ENCODE measurements around the gene KRTAP12-4.
"Not testable (repeated sequence)": the region's sequence is repeated elsewhere in the genome, so short reads cannot be mapped to it uniquely, and the experiment has no call there.

KRTAP12-4 gene

GRCh38 chr21:44685050-44685449, 30.6 kb upstream of the KRTAP12-4 start:
- not testable (repeated sequence) for H2AFZ ChIP-seq (ENCODE audit: insufficient read depth, low read length, poor library complexity); H3K14ac ChIP-seq (ENCODE audit: low read length); H2BK120ac ChIP-seq (ENCODE audit: insufficient read depth, low read length, poor library complexity); H3K4me3 ChIP-seq (ENCODE audit: low read depth, low read length); H3K27me3 ChIP-seq (ENCODE audit: insufficient read depth, low read length); H3K4me2 ChIP-seq (ENCODE audit: low read length); H3K23ac ChIP-seq (ENCODE audit: low read length); H4K8ac ChIP-seq (ENCODE audit: low read depth, low read length); H4K91ac ChIP-seq (ENCODE audit: low read depth, low read length); H3K9ac ChIP-seq (ENCODE audit: low read length); H3K79me1 ChIP-seq (ENCODE audit: low read length); H3K18ac ChIP-seq (ENCODE audit: low read length); H3K36me3 ChIP-seq (ENCODE audit: control insufficient read depth in 1 of 2, insufficient read depth in 2 of 2, low read length in 2 of 2); H3K79me2 ChIP-seq (ENCODE audit: control insufficient read depth, insufficient read depth, low read length, poor library complexity); H3K27ac ChIP-seq (ENCODE audit: low read depth, low read length); H2AK5ac ChIP-seq (ENCODE audit: low read length); DNase-seq; H2BK5ac ChIP-seq (ENCODE audit: low read depth, low read length, poor library complexity); H4K12ac ChIP-seq (ENCODE audit: low read depth, low read length); H2BK12ac ChIP-seq (ENCODE audit: low read length); H3K4me1 ChIP-seq (ENCODE audit: control insufficient read depth in 1 of 2, insufficient read depth in 2 of 2, low read length in 2 of 2); H3K9me3 ChIP-seq (ENCODE audit: insufficient read depth, low read depth, low read length); H3K4ac ChIP-seq (ENCODE audit: low read depth, low read length)
- WGBS (ENCODE audit: extremely low coverage, insufficient coverage, insufficient read length) = no CpG with 5 or more reads among the region's 6 CpGs

GRCh38 chr21:44684483-44684882, 30.0 kb upstream of the KRTAP12-4 start:
- Histone ChIP-seq H3K27ac (ENCODE audit: low read depth, low read length) (no peak overlapping the region), H2AK5ac (ENCODE audit: low read length) (no peak overlapping the region), H2BK12ac (ENCODE audit: low read length) (no peak overlapping the region), H3K14ac (ENCODE audit: low read length) (no peak overlapping the region), H3K36me3 (ENCODE audit: control insufficient read depth in 1 of 2, insufficient read depth in 2 of 2, low read length in 2 of 2) (no peaks in the 10 kb centered on the region), H3K4me2 (ENCODE audit: low read length) (no peak overlapping the region), H4K91ac (ENCODE audit: low read depth, low read length) (no peak overlapping the region), H2BK120ac (ENCODE audit: insufficient read depth, low read length, poor library complexity) (no peak overlapping the region), H4K12ac (ENCODE audit: low read depth, low read length) (no peak overlapping the region), H3K4me1 (ENCODE audit: control insufficient read depth in 1 of 2, insufficient read depth in 2 of 2, low read length in 2 of 2) (no peaks in the 10 kb centered on the region), H3K9ac (ENCODE audit: low read length) (no peak overlapping the region), H3K27me3 (ENCODE audit: insufficient read depth, low read length) (no peaks in the 10 kb centered on the region), H2BK5ac (ENCODE audit: low read depth, low read length, poor library complexity) (no peak overlapping the region), H3K23ac (ENCODE audit: low read length) (no peak overlapping the region), H3K4ac (ENCODE audit: low read depth, low read length) (no peak overlapping the region), H2AFZ (ENCODE audit: insufficient read depth, low read length, poor library complexity) (no peak overlapping the region), H3K79me2 (ENCODE audit: control insufficient read depth, insufficient read depth, low read length, poor library complexity) (no peaks in the 10 kb centered on the region), H3K79me1 (ENCODE audit: low read length) (no peaks in the 10 kb centered on the region), H4K8ac (ENCODE audit: low read depth, low read length) (no peak overlapping the region), H3K4me3 (ENCODE audit: low read depth, low read length) (no peak overlapping the region), H3K9me3 (ENCODE audit: insufficient read depth, low read depth, low read length) (peaks cover 2% of the 10 kb centered on the region), H3K18ac (ENCODE audit: low read length) (no peak overlapping the region)
- no peak for DNase-seq
- WGBS (ENCODE audit: extremely low coverage, insufficient coverage, insufficient read length) = no CpG with 5 or more reads among the region's 6 CpGs

GRCh38 chr21:44684077-44684476, 29.6 kb upstream of the KRTAP12-4 start:
- Histone ChIP-seq H3K27ac (ENCODE audit: low read depth, low read length) (no peak overlapping the region), H3K9me3 (ENCODE audit: insufficient read depth, low read depth, low read length) (peaks cover 2% of the 10 kb centered on the region)
- no CpG with 5 or more reads among the region's 7 CpGs for WGBS (ENCODE audit: extremely low coverage, insufficient coverage, insufficient read length)

GRCh38 chr21:44682580-44683151, 28.2 kb upstream of the KRTAP12-4 start:
- H2BK5ac ChIP-seq (ENCODE audit: low read depth, low read length, poor library complexity) = no peak overlapping the region
- H2AFZ ChIP-seq (ENCODE audit: insufficient read depth, low read length, poor library complexity) = no peak overlapping the region

More at GRCh38 chr21:44684077-44684476, 29.6 kb upstream of the KRTAP12-4 start:
- H3K27me3 ChIP-seq (ENCODE audit: insufficient read depth, low read length) = no peaks in the 10 kb centered on the region
- H3K4ac ChIP-seq (ENCODE audit: low read depth, low read length) = no peak overlapping the region
- no peaks in the 10 kb centered on the region for H3K36me3 ChIP-seq (ENCODE audit: control insufficient read depth in 1 of 2, insufficient read depth in 2 of 2, low read length in 2 of 2)
- DNase-seq = no peak
- H3K9ac ChIP-seq (ENCODE audit: low read length) = no peak overlapping the region
- H4K91ac ChIP-seq (ENCODE audit: low read depth, low read length) = no peak overlapping the region
- no peak overlapping the region for H2AFZ ChIP-seq (ENCODE audit: insufficient read depth, low read length, poor library complexity)
- no peak overlapping the region for H3K23ac ChIP-seq (ENCODE audit: low read length)
- no peak overlapping the region for H2AK5ac ChIP-seq (ENCODE audit: low read length)
- no peak overlapping the region for H3K4me3 ChIP-seq (ENCODE audit: low read depth, low read length)
- H2BK120ac ChIP-seq (ENCODE audit: insufficient read depth, low read length, poor library complexity) = no peak overlapping the region
- no peaks in the 10 kb centered on the region for H3K4me1 ChIP-seq (ENCODE audit: control insufficient read depth in 1 of 2, insufficient read depth in 2 of 2, low read length in 2 of 2)
- H3K14ac ChIP-seq (ENCODE audit: low read length) = no peak overlapping the region
- H3K18ac ChIP-seq (ENCODE audit: low read length) = no peak overlapping the region
- no peak overlapping the region for H4K12ac ChIP-seq (ENCODE audit: low read depth, low read length)
- H2BK12ac ChIP-seq (ENCODE audit: low read length) = no peak overlapping the region
- H2BK5ac ChIP-seq (ENCODE audit: low read depth, low read length, poor library complexity) = no peak overlapping the region
- no peak overlapping the region for H3K4me2 ChIP-seq (ENCODE audit: low read length)
- H4K8ac ChIP-seq (ENCODE audit: low read depth, low read length) = no peak overlapping the region
- H3K79me2 ChIP-seq (ENCODE audit: control insufficient read depth, insufficient read depth, low read length, poor library complexity) = no peaks in the 10 kb centered on the region
- no peaks in the 10 kb centered on the region for H3K79me1 ChIP-seq (ENCODE audit: low read length)

More at GRCh38 chr21:44682580-44683151, 28.2 kb upstream of the KRTAP12-4 start:
- H3K9me3 ChIP-seq (ENCODE audit: insufficient read depth, low read depth, low read length) = peaks cover 2% of the 10 kb centered on the region
- H4K91ac ChIP-seq (ENCODE audit: low read depth, low read length) = no peak overlapping the region
- no peak overlapping the region for H3K23ac ChIP-seq (ENCODE audit: low read length)
- H2BK120ac ChIP-seq (ENCODE audit: insufficient read depth, low read length, poor library complexity) = no peak overlapping the region
- no peaks in the 10 kb centered on the region for H3K27me3 ChIP-seq (ENCODE audit: insufficient read depth, low read length)
- no peak overlapping the region for H3K4me3 ChIP-seq (ENCODE audit: low read depth, low read length)
- H4K12ac ChIP-seq (ENCODE audit: low read depth, low read length) = no peak overlapping the region
- no peaks in the 10 kb centered on the region for H3K79me1 ChIP-seq (ENCODE audit: low read length)
- H2AK5ac ChIP-seq (ENCODE audit: low read length) = no peak overlapping the region
- H2BK12ac ChIP-seq (ENCODE audit: low read length) = no peak overlapping the region
- no peak overlapping the region for H3K14ac ChIP-seq (ENCODE audit: low read length)
- no peak overlapping the region for H4K8ac ChIP-seq (ENCODE audit: low read depth, low read length)
- WGBS (ENCODE audit: extremely low coverage, insufficient coverage, insufficient read length) = no CpG with 5 or more reads among the region's 15 CpGs
- no peaks in the 10 kb centered on the region for H3K4me1 ChIP-seq (ENCODE audit: control insufficient read depth in 1 of 2, insufficient read depth in 2 of 2, low read length in 2 of 2)
- H3K27ac ChIP-seq (ENCODE audit: low read depth, low read length) = no peak overlapping the region
- H3K4me2 ChIP-seq (ENCODE audit: low read length) = no peak overlapping the region
- no peak overlapping the region for H3K18ac ChIP-seq (ENCODE audit: low read length)
- H3K36me3 ChIP-seq (ENCODE audit: control insufficient read depth in 1 of 2, insufficient read depth in 2 of 2, low read length in 2 of 2) = no peaks in the 10 kb centered on the region
- no peak overlapping the region for H3K4ac ChIP-seq (ENCODE audit: low read depth, low read length)
- H3K9ac ChIP-seq (ENCODE audit: low read length) = no peak overlapping the region
- H3K79me2 ChIP-seq (ENCODE audit: control insufficient read depth, insufficient read depth, low read length, poor library complexity) = no peaks in the 10 kb centered on the region
- DNase-seq = no peak

Measured in trophoblast cell (in vitro differentiated cells and primary cell).